Measurements from ENCODE around the gene PRR22.

PRR22 gene

DNA sequence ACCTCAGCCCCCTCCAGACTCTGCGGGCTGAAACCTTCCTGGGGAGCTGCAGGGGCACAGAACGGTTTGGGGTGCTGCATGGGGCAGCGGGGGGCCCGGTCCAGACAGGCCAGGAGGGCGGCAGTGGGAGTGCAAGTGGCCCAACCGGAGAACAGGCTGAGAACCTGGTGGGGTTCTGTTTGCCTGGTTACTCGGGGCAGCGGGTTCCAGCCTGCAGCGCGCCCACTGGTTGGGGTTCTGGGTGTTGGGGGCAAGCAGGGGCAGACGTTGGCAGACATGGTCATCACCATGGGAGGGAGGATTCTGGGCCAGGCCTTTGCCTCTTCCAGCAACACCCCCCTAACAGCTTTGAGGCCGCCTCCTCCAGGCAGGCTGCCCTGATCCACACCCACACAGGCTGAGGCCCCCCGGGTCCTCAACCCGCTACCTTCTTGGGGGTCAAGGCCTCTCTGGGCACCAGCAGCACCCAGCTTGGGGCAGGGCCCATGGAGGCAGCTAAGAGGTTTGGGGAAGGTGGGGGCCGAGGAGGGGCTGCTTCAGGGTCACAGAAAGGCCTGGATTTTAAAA, at the start of gene PRR22:
Gene PRR22 (minus strand): TSS at position 166 of the 567 bp plus-strand sequence. CDS start 86 bp downstream, at position 80.
- no peaks in the 10 kb centered on the region for H3K27me3 ChIP-seq (ENCODE audit: insufficient read depth, low read length)
- peaks cover 38% of the 10 kb centered on the region for H3K36me3 ChIP-seq (ENCODE audit: insufficient read depth, low read depth, low read length)
- no peaks in the 10 kb centered on the region; the same call in 1 of the 2 replicates for H3K9me3 ChIP-seq (ENCODE audit: insufficient read depth, low read depth, low read length)

GRCh38 chr19:5832527-5833216, 48.1 kb upstream of the PRR22 start:
- H3K4me1 ChIP-seq (ENCODE audit: insufficient read depth, low read length) = no peaks in the 10 kb centered on the region
- no peaks in the 10 kb centered on the region for H3K9me3 ChIP-seq (ENCODE audit: insufficient read depth, low read depth, low read length)
- H3K36me3 ChIP-seq (ENCODE audit: insufficient read depth, low read depth, low read length) = no peaks in the 10 kb centered on the region
- no peak overlapping the region for H3K4me3 ChIP-seq (ENCODE audit: low read length)
- no peaks in the 10 kb centered on the region; the same call in 1 of the 2 replicates for H3K27me3 ChIP-seq (ENCODE audit: insufficient read depth, low read length)
- H3K27ac ChIP-seq (ENCODE audit: low read length) = no peak overlapping the region
- no peak overlapping the region for H3K9ac ChIP-seq (ENCODE audit: low read depth, low read length)

More for the DNA sequence above, at the start of gene PRR22:
- H3K27ac ChIP-seq (ENCODE audit: low read length) = no peak within 1 kb of the TSS
- no peak within 1 kb of the TSS for H3K9ac ChIP-seq (ENCODE audit: low read depth, low read length)
- H3K4me3 ChIP-seq (ENCODE audit: low read length) = no peak within 1 kb of the TSS
- no peaks in the 10 kb centered on the region for H3K4me1 ChIP-seq (ENCODE audit: insufficient read depth, low read length)

DNA sequence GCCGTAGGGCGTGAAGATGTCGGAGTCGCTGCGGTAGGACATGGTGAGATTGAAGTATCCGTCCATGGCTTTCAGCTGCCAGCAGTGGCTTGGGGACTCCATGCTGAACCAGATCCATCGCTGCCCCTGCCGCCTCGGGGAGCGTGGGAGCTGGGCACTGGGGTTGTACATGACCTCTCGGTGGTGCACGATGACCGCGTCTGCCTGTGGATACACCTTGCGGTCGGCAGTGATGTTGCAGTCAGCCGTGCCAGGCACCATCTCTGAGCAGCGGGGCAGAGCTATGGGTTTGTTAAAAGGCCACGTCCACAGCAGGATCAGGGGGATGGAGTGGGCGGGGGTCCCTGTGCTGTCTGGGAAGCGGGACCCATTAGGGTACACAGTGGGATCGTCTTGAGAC, 47.5 kb upstream of the PRR22 start:
- no peaks in the 10 kb centered on the region for H3K9me3 ChIP-seq (ENCODE audit: insufficient read depth, low read depth, low read length)
- H3K4me3 ChIP-seq (ENCODE audit: low read length) = no peak overlapping the region
- no peak overlapping the region for H3K27ac ChIP-seq (ENCODE audit: low read length)
- H3K9ac ChIP-seq (ENCODE audit: low read depth, low read length) = no peak overlapping the region
- no peaks in the 10 kb centered on the region; the same call in 1 of the 2 replicates for H3K27me3 ChIP-seq (ENCODE audit: insufficient read depth, low read length)
- no peaks in the 10 kb centered on the region for H3K4me1 ChIP-seq (ENCODE audit: insufficient read depth, low read length)
- H3K36me3 ChIP-seq (ENCODE audit: insufficient read depth, low read depth, low read length) = no peaks in the 10 kb centered on the region

DNA sequence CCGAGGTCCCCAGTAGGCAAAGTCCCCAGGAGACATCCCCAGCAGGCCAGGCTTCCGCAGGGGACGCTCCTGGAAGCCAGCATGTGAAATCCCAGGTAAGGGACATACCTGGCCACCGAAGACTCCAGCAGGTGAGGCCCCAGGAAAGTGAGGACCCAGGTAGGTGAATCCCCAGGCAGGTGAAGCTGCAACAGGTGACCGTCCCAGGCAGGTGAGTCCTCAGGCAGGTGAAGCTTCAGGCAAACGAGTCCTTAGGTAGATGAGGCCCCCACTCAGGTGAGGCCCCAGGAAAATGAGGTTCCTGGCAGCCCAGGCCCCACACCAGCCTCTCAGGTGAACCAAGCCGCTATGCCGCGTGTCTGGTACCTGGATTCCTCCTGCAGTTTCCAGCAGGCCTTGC, 46.6 kb upstream of the PRR22 start:
- Histone ChIP-seq H3K4me1 (ENCODE audit: insufficient read depth, low read length) (no peaks in the 10 kb centered on the region), H3K27ac (ENCODE audit: low read length) (no peak overlapping the region), H3K4me3 (ENCODE audit: low read length) (no peak overlapping the region), H3K36me3 (ENCODE audit: insufficient read depth, low read depth, low read length) (no peaks in the 10 kb centered on the region), H3K9ac (ENCODE audit: low read depth, low read length) (no peak overlapping the region), H3K27me3 (ENCODE audit: insufficient read depth, low read length) (no peaks in the 10 kb centered on the region; the same call in 1 of the 2 replicates), H3K9me3 (ENCODE audit: insufficient read depth, low read depth, low read length) (no peaks in the 10 kb centered on the region)

- H3K27ac ChIP-seq (ENCODE audit: low read length) = no peak overlapping the region
- peak overlapping the region; percentile 42; the same call in 1 of the 2 replicates for H3K4me3 ChIP-seq (ENCODE audit: low read length)
- no peaks in the 10 kb centered on the region for H3K36me3 ChIP-seq (ENCODE audit: insufficient read depth, low read depth, low read length)
- H3K9me3 ChIP-seq (ENCODE audit: insufficient read depth, low read depth, low read length) = no peaks in the 10 kb centered on the region
- H3K27me3 ChIP-seq (ENCODE audit: insufficient read depth, low read length) = no peaks in the 10 kb centered on the region; the same call in 1 of the 2 replicates
- no peaks in the 10 kb centered on the region for H3K4me1 ChIP-seq (ENCODE audit: insufficient read depth, low read length)
- no peak overlapping the region; the same call in 1 of the 2 replicates for H3K9ac ChIP-seq (ENCODE audit: low read depth, low read length)
Observed at GRCh38 chr19:5829567-5830310, 45.2 kb upstream of the PRR22 start.

- Histone ChIP-seq H3K36me3 (ENCODE audit: insufficient read depth, low read depth, low read length) (no peaks in the 10 kb centered on the region), H3K27ac (ENCODE audit: low read length) (peak overlapping the region; percentile 63), H3K27me3 (ENCODE audit: insufficient read depth, low read length) (no peaks in the 10 kb centered on the region), H3K9me3 (ENCODE audit: insufficient read depth, low read depth, low read length) (no peaks in the 10 kb centered on the region), H3K4me3 (ENCODE audit: low read length) (peak overlapping the region; percentile 87), H3K9ac (ENCODE audit: low read depth, low read length) (peak overlapping the region; percentile 91), H3K4me1 (ENCODE audit: insufficient read depth, low read length) (no peaks in the 10 kb centered on the region)
Observed at GRCh38 chr19:5828661-5829566, 44.4 kb upstream of the PRR22 start.

DNA sequence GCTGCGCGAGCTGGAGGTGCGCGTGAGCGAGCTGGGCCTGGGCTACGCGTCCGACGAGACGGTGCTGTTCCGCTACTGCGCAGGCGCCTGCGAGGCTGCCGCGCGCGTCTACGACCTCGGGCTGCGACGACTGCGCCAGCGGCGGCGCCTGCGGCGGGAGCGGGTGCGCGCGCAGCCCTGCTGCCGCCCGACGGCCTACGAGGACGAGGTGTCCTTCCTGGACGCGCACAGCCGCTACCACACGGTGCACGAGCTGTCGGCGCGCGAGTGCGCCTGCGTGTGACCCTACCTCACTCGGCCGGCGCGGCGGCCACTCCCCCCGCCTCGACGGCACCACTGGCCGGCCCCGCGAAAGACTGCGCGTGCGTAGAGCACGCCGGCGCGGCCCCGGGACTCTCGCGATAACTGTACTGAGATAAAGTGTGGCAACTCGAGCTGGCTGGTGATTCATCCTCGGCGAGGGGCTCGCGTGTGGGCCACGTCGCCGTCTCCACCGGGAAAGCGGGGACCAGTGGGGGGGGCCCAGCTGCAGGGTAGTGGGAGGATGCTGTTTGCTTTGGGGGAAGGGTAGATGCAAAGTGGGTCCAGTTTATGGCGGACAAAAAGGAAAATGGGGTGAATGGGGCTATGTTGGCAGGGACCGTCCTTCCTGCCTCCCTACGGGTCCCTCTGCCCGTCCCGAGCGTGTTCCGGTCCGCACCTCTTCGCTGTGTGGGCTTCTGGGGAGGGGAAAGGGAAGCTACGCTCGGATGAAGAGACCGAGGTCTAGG, 43.5 kb upstream of the PRR22 start:
- H3K27me3 ChIP-seq (ENCODE audit: insufficient read depth, low read length) = no peaks in the 10 kb centered on the region
- H3K9me3 ChIP-seq (ENCODE audit: insufficient read depth, low read depth, low read length) = no peaks in the 10 kb centered on the region

DNA sequence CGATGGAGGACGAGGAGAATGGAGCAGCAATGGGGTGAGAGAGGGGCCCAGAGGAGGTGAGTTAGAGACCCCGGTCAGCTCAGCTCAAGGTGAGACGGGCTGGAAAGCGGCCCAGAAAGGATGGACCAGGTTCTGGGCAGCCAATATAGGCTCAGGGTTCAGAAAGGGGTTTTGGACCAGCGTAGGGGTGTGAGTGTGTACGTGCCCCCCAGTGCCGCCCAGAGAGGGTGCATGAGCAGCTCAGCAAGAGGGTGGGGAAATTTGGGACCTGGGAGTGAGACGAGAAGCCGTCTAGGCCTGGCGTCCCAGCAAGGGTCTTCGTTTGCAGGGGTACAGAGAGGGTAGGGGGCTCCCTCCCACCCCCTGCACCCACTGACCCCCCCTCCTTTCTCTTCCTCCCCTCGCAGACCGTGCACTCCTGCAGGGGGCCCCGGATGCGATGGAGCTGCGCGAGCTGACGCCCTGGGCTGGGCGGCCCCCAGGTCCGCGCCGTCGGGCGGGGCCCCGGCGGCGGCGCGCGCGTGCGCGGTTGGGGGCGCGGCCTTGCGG, 42.9 kb upstream of the PRR22 start:
- Histone ChIP-seq H3K36me3 (ENCODE audit: insufficient read depth, low read depth, low read length) (no peaks in the 10 kb centered on the region), H3K9ac (ENCODE audit: low read depth, low read length) (peak overlapping the region; percentile 61; the same call in 1 of the 2 replicates), H3K9me3 (ENCODE audit: insufficient read depth, low read depth, low read length) (no peaks in the 10 kb centered on the region), H3K27ac (ENCODE audit: low read length) (no peak overlapping the region), H3K4me1 (ENCODE audit: insufficient read depth, low read length) (no peaks in the 10 kb centered on the region), H3K4me3 (ENCODE audit: low read length) (peak overlapping the region; percentile 67), H3K27me3 (ENCODE audit: insufficient read depth, low read length) (no peaks in the 10 kb centered on the region)

More for the DNA sequence above, 43.5 kb upstream of the PRR22 start:
- peak overlapping the region; percentile 87 for H3K4me3 ChIP-seq (ENCODE audit: low read length)
- peak overlapping the region; percentile 91 for H3K9ac ChIP-seq (ENCODE audit: low read depth, low read length)
- H3K4me1 ChIP-seq (ENCODE audit: insufficient read depth, low read length) = no peaks in the 10 kb centered on the region
- peak overlapping the region; percentile 63 for H3K27ac ChIP-seq (ENCODE audit: low read length)
- no peaks in the 10 kb centered on the region for H3K36me3 ChIP-seq (ENCODE audit: insufficient read depth, low read depth, low read length)

DNA sequence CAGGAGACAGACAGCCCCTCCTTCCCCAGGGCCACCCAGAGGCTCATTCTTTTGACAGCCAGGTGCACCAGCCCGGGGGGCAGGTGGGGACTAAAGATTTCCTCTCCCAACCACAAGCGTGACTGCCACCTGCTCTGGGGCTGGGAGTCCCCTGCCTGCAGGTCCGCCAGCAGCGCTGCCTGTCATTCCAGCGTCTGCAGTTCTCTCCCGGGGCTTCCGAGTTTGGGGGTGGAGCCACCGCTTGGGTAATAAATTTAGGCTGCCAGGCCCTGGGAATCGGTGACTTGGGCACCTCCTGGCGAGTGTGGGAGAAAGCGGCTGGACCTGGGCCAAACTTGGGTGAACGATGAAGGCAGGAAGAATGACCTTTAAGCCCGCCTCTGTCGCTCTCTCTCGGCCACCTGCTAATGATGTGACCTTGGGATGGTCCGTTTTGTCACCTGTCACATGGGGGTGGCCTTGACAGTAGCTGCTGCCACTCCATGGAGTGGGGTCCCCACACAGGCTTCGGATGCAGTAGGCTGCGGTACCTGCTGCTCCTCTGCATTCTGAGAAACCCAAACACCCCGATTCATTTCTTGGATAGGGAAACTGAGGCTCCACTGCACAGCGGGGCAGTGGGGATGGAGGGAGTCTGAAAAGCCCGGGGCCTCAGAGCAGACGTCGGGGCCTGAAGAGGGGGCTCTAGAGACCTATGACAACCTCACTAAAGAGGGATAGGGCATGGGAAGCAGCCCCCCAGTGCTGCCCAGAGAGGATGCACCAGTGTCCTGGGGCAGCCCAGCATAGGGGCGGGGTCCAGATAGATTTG, 42.2 kb upstream of the PRR22 start:
- H3K9me3 ChIP-seq (ENCODE audit: insufficient read depth, low read depth, low read length) = no peaks in the 10 kb centered on the region
- H3K9ac ChIP-seq (ENCODE audit: low read depth, low read length) = no peak overlapping the region; the same call in 1 of the 2 replicates
- no peaks in the 10 kb centered on the region for H3K36me3 ChIP-seq (ENCODE audit: insufficient read depth, low read depth, low read length)
- H3K27ac ChIP-seq (ENCODE audit: low read length) = no peak overlapping the region
- peak overlapping the region; percentile 67; the same call in 1 of the 2 replicates for H3K4me3 ChIP-seq (ENCODE audit: low read length)
- no peaks in the 10 kb centered on the region for H3K4me1 ChIP-seq (ENCODE audit: insufficient read depth, low read length)
- H3K27me3 ChIP-seq (ENCODE audit: insufficient read depth, low read length) = no peaks in the 10 kb centered on the region

GRCh38 chr19:5825178-5825577, 40.6 kb upstream of the PRR22 start:
- Histone ChIP-seq H3K9me3 (ENCODE audit: insufficient read depth, low read depth, low read length) (no peaks in the 10 kb centered on the region), H3K27ac (ENCODE audit: low read length) (no peak overlapping the region), H3K9ac (ENCODE audit: low read depth, low read length) (no peak overlapping the region), H3K4me1 (ENCODE audit: insufficient read depth, low read length) (no peaks in the 10 kb centered on the region), H3K4me3 (ENCODE audit: low read length) (no peak overlapping the region), H3K36me3 (ENCODE audit: insufficient read depth, low read depth, low read length) (no peaks in the 10 kb centered on the region), H3K27me3 (ENCODE audit: insufficient read depth, low read length) (no peaks in the 10 kb centered on the region)

Measured in iPS-20b (cell line).